GM06990 (cell line): ENCODE measurements around the gene PAQR4.

Source experiments
- DNase-seq: peaks from one replicate; pipeline ENCODE4 v3.0.0-alpha.2; 2011; ENCODE audit not compliant: insufficient read length; ENCODE audit errors: extremely low read depth
- H3K27me3 ChIP-seq: replicated peaks from 2 replicates; pipeline ENCODE4 v1.6.0; 2011; ENCODE audit warnings: low read length; ENCODE audit not compliant: control insufficient read depth, insufficient read depth
- H3K36me3 ChIP-seq: 2 replicates; pipeline ENCODE4 v1.5.1; 2011; ENCODE audit warnings: low read length; ENCODE audit not compliant: control insufficient read depth, insufficient read depth
- H3K4me3 ChIP-seq: replicated peaks from 2 replicates; pipeline ENCODE4 v1.5.1; 2011; ENCODE audit warnings: low read depth, mild to moderate bottlenecking, control low read depth, low read length
- CTCF ChIP-seq: IDR thresholded peaks from 2 replicates; pipeline ENCODE4 v1.5.1; 2011; ENCODE audit warnings: low read length, control low read depth, mild to moderate bottlenecking, inconsistent platforms; ENCODE audit not compliant: insufficient read depth, poor library complexity, severe bottlenecking

The PAQR4 gene

GRCh38 chr16:2962334-2963073, 6.6 kb upstream of the PAQR4 start:
- H3K4me3 ChIP-seq = peak overlapping the region; percentile 62
- TF ChIP-seq CTCF = no peak
- no peaks in the 10 kb centered on the region for H3K27me3 ChIP-seq
- no peak for DNase-seq
- no peaks in the 10 kb centered on the region for H3K36me3 ChIP-seq

GRCh38 chr16:2963074-2963722, 6.0 kb upstream of the PAQR4 start:
- Histone ChIP-seq H3K27me3 (no peaks in the 10 kb centered on the region), H3K36me3 (no peaks in the 10 kb centered on the region), H3K4me3 (peak overlapping the region; percentile 62)
- DNase-seq = peak; percentile 73
- TF ChIP-seq CTCF = no peak

- peak; percentile 79 for DNase-seq
- Histone ChIP-seq H3K27me3 (no peaks in the 10 kb centered on the region), H3K4me3 (peak within 1 kb of the TSS; percentile 62)
Observed at GRCh38 chr16:2963723-2964474, 5.2 kb upstream of the PAQR4 start, which contains the start of gene KREMEN2. KREMEN2 (plus strand) TSS chr16:2964275; CDS start chr16:2964521, 246 bp downstream.

GRCh38 chr16:2964475-2965336, 4.4 kb upstream of the PAQR4 start:
- Histone ChIP-seq H3K4me3 (peak overlapping the region; percentile 62), H3K27me3 (no peaks in the 10 kb centered on the region), H3K36me3 (no peaks in the 10 kb centered on the region)
- TF ChIP-seq CTCF = no peak
- peak; percentile 88 for DNase-seq

More at GRCh38 chr16:2963723-2964474, 5.2 kb upstream of the PAQR4 start, which contains the start of gene KREMEN2:
- no peaks in the 10 kb centered on the region for H3K36me3 ChIP-seq
- peak; percentile 40 for TF ChIP-seq CTCF
